Ishikawa (cell line): Measurements from ENCODE around the gene HSPB7.

Experiments used
- EP300 ChIP-seq: IDR thresholded peaks from 2 replicates; pipeline ENCODE4 v1.6.1; 2012; ENCODE audit warnings: borderline replicate concordance
- TAF1 ChIP-seq: IDR thresholded peaks from 2 replicates; pipeline ENCODE4 v1.6.1; 2012; ENCODE audit warnings: low read depth, mild to moderate bottlenecking

DNA sequence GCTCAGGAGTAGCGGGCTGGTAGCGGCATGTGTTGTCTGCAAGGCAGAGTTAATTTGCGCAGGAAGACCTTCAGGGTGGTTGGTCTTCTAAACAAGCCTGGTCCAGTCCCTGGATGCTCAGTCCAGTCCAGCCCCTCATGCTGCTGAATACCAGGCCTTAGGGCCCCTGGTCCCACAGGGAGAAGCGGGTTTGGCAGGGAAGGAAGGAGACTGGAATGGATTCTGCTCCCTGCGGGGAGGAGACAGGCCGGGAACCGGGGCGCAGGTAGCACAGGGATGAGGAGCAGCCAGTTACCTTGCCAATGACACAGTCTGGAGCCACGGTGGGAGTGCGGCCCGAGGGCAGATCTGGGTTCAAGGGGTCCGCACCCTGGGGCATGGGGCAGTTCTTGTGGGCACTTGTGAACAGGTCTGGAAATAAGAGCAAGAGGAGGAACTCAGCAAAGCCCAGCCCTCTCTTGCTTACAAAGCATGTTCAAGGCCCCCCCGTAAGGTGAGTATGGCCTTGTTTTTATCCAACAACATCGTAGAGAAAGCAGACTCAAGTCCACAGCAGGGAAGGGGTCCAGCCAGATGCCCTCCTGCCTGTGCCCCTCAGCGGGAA lies 45.5 kb upstream of the HSPB7 start:
- TF ChIP-seq TAF1 (no peak), EP300 (no peak)
